ENCODE data around the gene UBXN10.

Gene UBXN10

GRCh38 chr1:20192871-20193411 is 7.0 kb downstream of the UBXN10 start:
- no peak for TF ChIP-seq CTCF (IDR thresholded peaks at IDR 0.05; ENCODE audit: control insufficient read depth, insufficient read depth, low read depth, low read length, missing control alignments)
- DNase-seq (ENCODE audit: low read depth): no peak
- H3K4me3 ChIP-seq (ENCODE audit: control insufficient read depth, low read depth, low read length): no peak overlapping the region

- DNase-seq (ENCODE audit: low read depth): no peak
- TF ChIP-seq CTCF (IDR thresholded peaks at IDR 0.05; ENCODE audit: control insufficient read depth, insufficient read depth, low read depth, low read length, missing control alignments): no peak
Measured at GRCh38 chr1:20194224-20194623, 8.3 kb downstream of the UBXN10 start.

GRCh38 chr1:20194757-20195461 is 9.0 kb downstream of the UBXN10 start:
- H3K4me3 ChIP-seq (ENCODE audit: control insufficient read depth, low read depth, low read length): no peak overlapping the region
- DNase-seq (ENCODE audit: low read depth): no peak
- peak; percentile 95 for TF ChIP-seq CTCF (IDR thresholded peaks at IDR 0.05; ENCODE audit: control insufficient read depth, insufficient read depth, low read depth, low read length, missing control alignments)

More at GRCh38 chr1:20194224-20194623, 8.3 kb downstream of the UBXN10 start:
- H3K4me3 ChIP-seq (ENCODE audit: control insufficient read depth, low read depth, low read length): no peak overlapping the region

GRCh38 chr1:20195462-20195780 is 9.5 kb downstream of the UBXN10 start:
- no peak overlapping the region for H3K4me3 ChIP-seq (ENCODE audit: control insufficient read depth, low read depth, low read length)
- no peak for TF ChIP-seq CTCF (IDR thresholded peaks at IDR 0.05; ENCODE audit: control insufficient read depth, insufficient read depth, low read depth, low read length, missing control alignments)
- DNase-seq (ENCODE audit: low read depth): no peak

GRCh38 chr1:20197329-20197791 is 11.5 kb downstream of the UBXN10 start:
- no peak for DNase-seq (ENCODE audit: low read depth)
- no peak overlapping the region for H3K4me3 ChIP-seq (ENCODE audit: control insufficient read depth, low read depth, low read length)
- no peak for TF ChIP-seq CTCF (IDR thresholded peaks at IDR 0.05; ENCODE audit: control insufficient read depth, insufficient read depth, low read depth, low read length, missing control alignments)

- TF ChIP-seq CTCF (IDR thresholded peaks at IDR 0.05; ENCODE audit: control insufficient read depth, insufficient read depth, low read depth, low read length, missing control alignments): no peak
Measured at GRCh38 chr1:20198296-20198695, 12.4 kb downstream of the UBXN10 start.

More at GRCh38 chr1:20198296-20198695, 12.4 kb downstream of the UBXN10 start:
- DNase-seq (ENCODE audit: low read depth): no peak
- H3K4me3 ChIP-seq (ENCODE audit: control insufficient read depth, low read depth, low read length): no peak overlapping the region
